CD4-positive, alpha-beta T cell treated with Interferon alpha-2 for 1 hour (primary cell): ENCODE data around the gene TMEM167A.

Experiments used
- DNase-seq, 2 donors: peaks; one replicate each; pipeline ENCODE4 v3.0.0-alpha.2; 2020 to 2022

Gene TMEM167A

DNA sequence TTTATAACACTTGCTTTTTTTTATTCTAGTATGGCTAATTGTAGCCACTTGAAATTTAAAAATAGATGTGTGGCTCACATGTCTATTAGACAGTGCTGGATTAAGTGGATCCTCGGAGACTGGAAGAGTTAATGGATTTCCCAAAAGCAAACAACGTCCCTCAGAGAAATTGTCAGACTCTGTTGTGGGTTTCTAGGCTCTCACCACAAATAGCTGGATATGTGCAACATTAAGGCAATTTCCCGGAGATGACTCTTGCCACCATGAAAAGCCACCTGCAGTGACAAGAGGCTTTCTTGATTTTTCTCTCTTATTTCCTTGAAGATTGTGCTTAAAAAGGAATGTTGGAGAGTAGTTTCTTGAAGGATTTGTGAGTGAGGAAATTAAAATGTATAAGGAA, 43.2 kb downstream of the TMEM167A start:
- no peak for DNase-seq

GRCh38 chr5:83031381-83031780, 45.8 kb downstream of the TMEM167A start:
- no peak for DNase-seq

- DNase-seq = no peak
Observed at GRCh38 chr5:83029912-83030311, 47.3 kb downstream of the TMEM167A start.

DNA sequence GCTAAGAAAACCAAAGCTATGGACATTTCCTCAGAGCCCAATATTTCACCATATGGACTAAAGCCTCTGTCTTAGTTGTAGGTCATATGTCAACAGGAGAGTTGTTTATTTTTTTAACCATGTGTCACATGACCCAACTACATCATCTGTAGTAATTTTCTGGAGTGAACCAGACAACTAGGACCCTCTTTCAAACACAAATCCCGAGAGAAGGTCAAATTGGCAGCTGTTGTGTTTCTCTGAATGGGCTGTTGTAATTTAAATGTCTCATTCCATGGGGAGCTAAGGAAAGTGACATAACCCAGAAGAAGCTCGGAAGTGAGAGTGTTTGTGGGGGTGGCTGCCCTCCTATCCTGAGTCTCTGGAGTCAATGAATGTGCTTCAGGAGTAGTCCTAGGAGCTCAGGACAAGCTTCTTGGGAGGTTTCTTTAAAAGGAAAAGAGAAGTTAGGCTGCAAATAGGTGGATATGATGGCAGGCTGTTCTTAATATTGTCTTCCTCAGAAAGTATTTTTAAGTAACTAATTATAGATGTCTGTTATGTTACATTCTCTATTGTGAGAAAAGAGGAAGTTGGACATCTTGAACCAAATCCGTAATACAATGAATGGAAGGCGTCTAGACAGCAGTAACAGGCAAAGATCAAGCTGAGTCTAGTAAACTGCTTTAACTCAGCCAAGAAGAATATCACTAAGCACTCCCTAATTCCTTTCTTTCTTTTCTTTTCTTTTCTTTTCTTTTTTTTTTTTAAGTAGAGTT, 50.1 kb downstream of the TMEM167A start:
- no peak for DNase-seq

DNA sequence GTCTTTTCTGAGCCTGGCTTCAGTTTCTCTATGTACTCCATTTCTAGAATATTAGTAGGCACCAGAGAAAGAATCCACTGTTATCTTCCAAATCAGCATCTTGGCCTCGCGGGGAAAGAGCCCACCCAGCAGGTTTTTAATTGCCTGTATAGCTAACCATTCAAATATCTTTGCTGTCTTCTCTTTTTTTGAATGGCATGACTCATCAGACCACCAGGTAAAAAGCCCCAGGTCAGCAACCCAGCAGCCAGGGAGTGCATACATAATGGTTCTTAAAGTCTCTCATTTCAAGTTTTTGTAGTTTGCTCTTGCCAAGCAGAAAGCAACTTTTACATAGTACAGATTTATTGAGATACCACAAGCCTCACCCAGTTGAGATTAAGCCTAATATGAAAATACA, 50.7 kb downstream of the TMEM167A start:
- no peak for DNase-seq

DNA sequence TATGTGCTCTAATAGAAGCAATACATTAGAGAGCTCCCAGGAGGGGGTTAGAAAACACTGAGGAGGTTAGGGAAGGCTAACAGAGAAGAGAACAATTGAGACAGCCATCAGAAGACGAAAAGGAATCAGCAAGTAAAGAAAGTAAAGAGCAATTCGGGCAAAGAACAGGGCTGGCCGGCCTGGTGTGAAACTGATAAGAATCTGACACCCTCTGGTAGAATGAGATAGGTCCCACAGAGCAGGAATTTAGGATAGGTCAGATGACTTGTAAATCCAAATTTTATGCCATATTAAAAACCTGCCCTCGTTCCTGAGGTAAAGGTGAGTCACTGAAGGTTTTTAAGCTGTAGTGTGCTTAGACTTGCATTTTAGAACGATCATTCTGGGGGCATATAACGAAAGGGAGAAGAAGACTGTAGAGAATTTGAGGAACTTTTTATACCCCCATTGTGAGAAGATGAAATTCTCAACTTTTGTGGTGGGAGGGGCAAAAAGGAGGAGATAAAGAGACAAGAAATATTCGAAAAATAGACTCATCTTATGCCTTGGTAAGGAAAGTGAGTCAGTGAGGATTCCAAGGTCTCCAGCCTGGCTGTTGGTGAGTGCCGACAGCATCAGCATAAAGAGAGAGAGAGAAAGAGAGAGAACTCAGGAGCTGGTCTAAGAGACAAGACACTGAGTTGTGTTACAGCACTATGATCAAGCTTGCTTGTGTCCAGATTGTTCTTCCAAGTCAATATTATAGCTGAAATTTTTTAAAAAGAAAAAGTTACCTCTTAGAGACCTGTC, 51.3 kb downstream of the TMEM167A start:
- DNase-seq = no peak

DNA sequence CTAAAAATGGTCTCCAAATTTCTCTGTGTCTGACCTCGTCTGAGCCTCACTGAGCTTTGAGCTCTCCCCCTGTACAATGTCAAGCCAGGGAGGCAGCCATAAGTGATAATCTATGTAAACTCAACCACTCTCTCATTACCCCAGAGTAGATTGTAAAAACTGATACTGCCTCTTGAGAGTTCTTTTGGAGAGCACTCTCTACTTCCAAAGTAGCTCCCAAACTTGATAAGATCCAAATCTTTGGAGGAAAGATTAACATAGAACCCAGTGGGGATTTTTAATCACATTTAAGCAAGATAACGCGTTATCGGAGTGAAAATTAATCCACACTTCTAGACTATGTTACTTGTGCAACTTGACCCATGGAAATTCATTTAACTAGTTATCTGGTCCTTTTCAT, 54.9 kb downstream of the TMEM167A start:
- DNase-seq = no peak

GRCh38 chr5:83015676-83016075, 61.5 kb downstream of the TMEM167A start:
- no peak for DNase-seq

DNA sequence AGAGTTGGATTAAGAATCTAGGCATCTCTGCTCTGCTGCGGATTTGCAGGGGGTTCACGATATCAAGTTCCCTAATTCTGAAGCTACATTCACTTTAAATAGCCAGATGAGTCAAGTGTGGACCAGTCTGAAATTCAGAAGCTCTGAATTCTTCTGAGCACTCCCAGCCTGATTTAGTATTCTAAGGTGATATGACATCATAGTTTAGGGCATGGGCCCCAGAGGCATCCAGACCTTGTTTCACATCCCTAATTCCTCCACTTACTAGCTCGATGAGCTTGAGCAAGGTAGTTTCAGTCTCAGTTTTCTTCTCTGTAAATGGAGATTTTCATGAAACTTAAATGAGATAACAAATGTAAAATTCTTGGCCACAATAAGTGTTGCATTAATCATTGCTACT, 65.2 kb downstream of the TMEM167A start:
- DNase-seq = peak; percentile 5 to 28

GRCh38 chr5:83009408-83009807, 67.8 kb downstream of the TMEM167A start:
- no peak for DNase-seq

- DNase-seq = no peak
Observed at GRCh38 chr5:83007755-83008154, 69.4 kb downstream of the TMEM167A start.

DNA sequence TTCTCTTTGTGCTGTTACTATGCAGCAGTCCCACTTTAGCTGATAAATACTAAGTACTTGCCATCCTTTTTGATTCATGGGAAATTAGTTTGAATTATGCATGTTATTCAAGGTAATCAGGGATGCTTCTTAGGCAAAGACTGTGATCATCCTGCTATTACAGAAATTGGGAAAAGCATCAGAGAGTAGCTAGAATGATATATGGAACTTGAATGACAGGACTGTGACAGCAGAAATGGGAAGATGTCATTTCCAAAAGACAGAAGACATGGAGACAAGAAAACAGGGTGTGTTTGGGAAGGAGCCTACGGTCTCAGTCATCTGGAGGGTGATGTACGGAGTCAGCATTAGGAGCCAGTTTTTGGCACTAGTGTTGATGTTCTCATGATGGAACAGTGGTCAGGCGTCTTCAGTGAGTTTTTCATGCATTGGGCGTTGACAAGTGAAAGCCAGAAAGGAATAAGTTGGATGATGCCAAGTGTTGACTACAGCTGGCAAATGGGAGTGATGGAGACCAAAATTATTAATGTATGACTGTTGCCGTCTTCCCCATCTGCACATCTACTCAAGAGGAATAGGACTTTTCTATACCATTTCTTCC, 70.4 kb downstream of the TMEM167A start:
- DNase-seq = no peak

- DNase-seq = no peak
Observed at GRCh38 chr5:83003791-83004190, 73.4 kb downstream of the TMEM167A start.
